HEK293 (cell line): ENCODE measurements around the gene NAT8L.

ENCODE experiments used
- CTCF ChIA-PET: fragments of 350-600 bp; formaldehyde crosslinking; extraction: SDS; loops from one replicate; lab custom pipeline; 2021; ENCODE audit warnings: antibody characterized with exemption; lab: Yijun Ruan, JAX
- POLR2A ChIA-PET: fragments of 300-600 bp; formaldehyde crosslinking; extraction: SDS; loops from one replicate; lab custom pipeline; 2020; ENCODE audit warnings: antibody characterized with exemption, inconsistent platforms; lab: Yijun Ruan, JAX
- H3K27ac ChIP-seq: fragments of 200-500 bp; sonication (Bioruptor generic); 2 replicates; pipeline ENCODE4 v1.5.1; 2014; ENCODE audit warnings: low read depth, low read length, control low read depth, inconsistent platforms; ENCODE audit errors: extremely low read depth
- H3K36me3 ChIP-seq, 2 experiments: fragments of 200-500 bp in 1 of 2; sonication (Bioruptor generic) in 1 of 2; 1 replicate in 1 of 2; 2 replicates in 1 of 2; pipeline ENCODE4 v1.5.1; 2014 to 2017; ENCODE audit warnings: inconsistent platforms in 2 of 2, low read length in 2 of 2; ENCODE audit not compliant: control insufficient read depth in 2 of 2, insufficient read depth in 1 of 2
- H3K4me1 ChIP-seq: fragments of 200-500 bp; sonication (Bioruptor generic); 2 replicates; pipeline ENCODE4 v1.5.1; 2014; ENCODE audit warnings: mild to moderate bottlenecking, low read length, inconsistent platforms; ENCODE audit not compliant: control insufficient read depth, insufficient read depth
- H3K4me3 ChIP-seq: 2 replicates; pipeline ENCODE4 v1.5.1; 2011; ENCODE audit warnings: low read depth, mild to moderate bottlenecking, control low read depth, low read length, moderate library complexity
- H3K9me3 ChIP-seq: fragments of 200-500 bp; sonication (Bioruptor generic); 2 replicates; pipeline ENCODE4 v1.5.1; 2014; ENCODE audit warnings: low read depth, low read length, inconsistent platforms; ENCODE audit not compliant: control insufficient read depth, insufficient read depth
- EGR2 ChIP-seq: fragments of 450-650 bp; formaldehyde crosslinking; IDR thresholded peaks from 2 replicates; pipeline ENCODE4 v1.5.1; 2016; ENCODE audit warnings: low read depth, missing biosample characterization, missing genetic modification characterization
- GLIS1 ChIP-seq: fragments of 450-650 bp; formaldehyde crosslinking; IDR thresholded peaks from 2 replicates; pipeline ENCODE4 v1.5.1; 2016; ENCODE audit warnings: missing biosample characterization, missing genetic modification characterization
- HOXC10 ChIP-seq: sonication (generic); formaldehyde crosslinking; IDR thresholded peaks from 2 replicates; pipeline ENCODE4 v1.8.1; 2023; ENCODE audit warnings: mild to moderate bottlenecking, missing genetic modification reagents
- MZF1 ChIP-seq: fragments of 450-650 bp; formaldehyde crosslinking; IDR thresholded peaks from 2 replicates; pipeline ENCODE4 v1.5.1; 2017; ENCODE audit warnings: missing biosample characterization, missing genetic modification characterization, borderline replicate concordance
- PRDM1 ChIP-seq: fragments of 450-650 bp; formaldehyde crosslinking; IDR thresholded peaks from 2 replicates; pipeline ENCODE4; 2016; ENCODE audit warnings: missing biosample characterization, missing genetic modification characterization
- REPIN1 ChIP-seq: fragments of 450-650 bp; formaldehyde crosslinking; IDR thresholded peaks from 2 replicates; pipeline ENCODE4 v1.5.1; 2017; ENCODE audit warnings: missing biosample characterization, missing genetic modification characterization, low read depth
- REST ChIP-seq: fragments of 450-650 bp; formaldehyde crosslinking; IDR thresholded peaks from 2 replicates; pipeline ENCODE4 v1.5.1; 2016; ENCODE audit warnings: missing biosample characterization, missing genetic modification characterization
- SCRT1 ChIP-seq: fragments of 450-650 bp; formaldehyde crosslinking; IDR thresholded peaks from 2 replicates; pipeline ENCODE4 v1.5.1; 2016; ENCODE audit warnings: missing biosample characterization, missing genetic modification characterization, borderline replicate concordance
- ZBTB17 ChIP-seq: fragments of 450-650 bp; formaldehyde crosslinking; IDR thresholded peaks from 2 replicates; pipeline ENCODE4 v1.5.1; 2016; ENCODE audit warnings: missing biosample characterization, missing genetic modification characterization
- ZBTB49 ChIP-seq: fragments of 450-650 bp; formaldehyde crosslinking; IDR thresholded peaks from 2 replicates; pipeline ENCODE4 v1.5.1; 2016; ENCODE audit warnings: missing biosample characterization, missing genetic modification characterization, low read depth
- ZBTB6 ChIP-seq: fragments of 450-650 bp; formaldehyde crosslinking; IDR thresholded peaks from 2 replicates; pipeline ENCODE4 v1.5.1; 2017; ENCODE audit warnings: missing biosample characterization, missing genetic modification characterization
- ZFHX2 ChIP-seq: fragments of 450-650 bp; formaldehyde crosslinking; conservative IDR thresholded peaks from 2 replicates; pipeline ENCODE4 v1.5.1; 2016; ENCODE audit warnings: missing biosample characterization, missing genetic modification characterization
- ZNF169 ChIP-seq: fragments of 450-650 bp; formaldehyde crosslinking; IDR thresholded peaks from 2 replicates; pipeline ENCODE4 v1.5.1; 2016; ENCODE audit warnings: missing biosample characterization, missing genetic modification characterization
- ZNF223 ChIP-seq: fragments of 450-650 bp; formaldehyde crosslinking; IDR thresholded peaks from 2 replicates; pipeline ENCODE4 v1.5.1; 2016; ENCODE audit warnings: missing biosample characterization, missing genetic modification characterization
- ZNF335 ChIP-seq: fragments of 450-650 bp; formaldehyde crosslinking; conservative IDR thresholded peaks from 2 replicates; pipeline ENCODE4 v1.5.1; 2016; ENCODE audit warnings: missing biosample characterization, missing genetic modification characterization
- ZNF362 ChIP-seq: fragments of 450-650 bp; formaldehyde crosslinking; IDR thresholded peaks from 2 replicates; pipeline ENCODE4 v1.5.1; 2016; ENCODE audit warnings: missing biosample characterization, missing genetic modification characterization
- ZNF488 ChIP-seq: fragments of 450-650 bp; formaldehyde crosslinking; IDR thresholded peaks from 2 replicates; pipeline ENCODE4 v1.5.1; 2016; ENCODE audit warnings: missing biosample characterization, missing genetic modification characterization
- ZNF596 ChIP-seq: fragments of 450-650 bp; IDR thresholded peaks from 2 replicates; pipeline ENCODE4 v1.5.0; 2018; ENCODE audit warnings: missing biosample characterization, mild to moderate bottlenecking, missing genetic modification characterization, moderate library complexity
- ZNF654 ChIP-seq: fragments of 450-650 bp; formaldehyde crosslinking; IDR thresholded peaks from 2 replicates; pipeline ENCODE4 v1.5.1; 2016; ENCODE audit warnings: low read depth, missing biosample characterization, missing genetic modification characterization
- ZNF701 ChIP-seq: fragments of 450-650 bp; formaldehyde crosslinking; IDR thresholded peaks from 2 replicates; pipeline ENCODE4 v1.5.1; 2016; ENCODE audit warnings: missing biosample characterization, missing genetic modification characterization
- ZNF791 ChIP-seq: fragments of 450-650 bp; formaldehyde crosslinking; IDR thresholded peaks from 2 replicates; pipeline ENCODE4 v1.5.1; 2016; ENCODE audit warnings: missing biosample characterization, missing genetic modification characterization
- ZSCAN18 ChIP-seq: fragments of 450-650 bp; formaldehyde crosslinking; IDR thresholded peaks from 2 replicates; pipeline ENCODE4 v1.5.1; 2016; ENCODE audit warnings: missing biosample characterization, missing genetic modification characterization
- ZXDB ChIP-seq: fragments of 450-650 bp; formaldehyde crosslinking; IDR thresholded peaks from 2 replicates; pipeline ENCODE4 v1.5.1; 2016; ENCODE audit warnings: missing biosample characterization, missing genetic modification characterization

The NAT8L gene

GRCh38 chr4:2042947-2043395 is 16.2 kb upstream of the NAT8L start:
- no peaks in the 10 kb centered on the region for H3K9me3 ChIP-seq
- TF ChIP-seq ZNF335 (tag by site-specific recombination), result peak; percentile 61; the same call in 1 of the 2 replicates
- no peak for TF ChIP-seq MZF1 (tag by site-specific recombination)
- TF ChIP-seq GLIS1 (tag by site-specific recombination), result no peak
- TF ChIP-seq ZBTB49 (tag by site-specific recombination), result no peak
- TF ChIP-seq SCRT1 (tag by site-specific recombination), result no peak
- TF ChIP-seq ZNF596, result no peak
- TF ChIP-seq PRDM1 (tag by site-specific recombination), result no peak
- POLR2A ChIA-PET, result no interaction called here
- no peak overlapping the region for H3K4me3 ChIP-seq
- H3K27ac ChIP-seq, result no peak overlapping the region
- peaks cover 0 to 6% of the 10 kb centered on the region in 2 experiments; a peak in 1 of 3 replicates for H3K36me3 ChIP-seq
- CTCF ChIA-PET, result no interaction called here
- no peaks in the 10 kb centered on the region for H3K4me1 ChIP-seq

GRCh38 chr4:2043396-2044118 is 15.6 kb upstream of the NAT8L start:
- H3K9me3 ChIP-seq, result no peaks in the 10 kb centered on the region
- no peak overlapping the region for H3K27ac ChIP-seq
- CTCF ChIA-PET, result interaction anchor here (0.7 kb wide), 1 partner anchor 19 kb away, joined by 3 read pairs; no protein-coding TSS in a partner anchor
- H3K4me1 ChIP-seq, result no peaks in the 10 kb centered on the region
- peaks cover 0 to 6% of the 10 kb centered on the region in 2 experiments; a peak in 1 of 3 replicates for H3K36me3 ChIP-seq
- POLR2A ChIA-PET, result no interaction called here
- H3K4me3 ChIP-seq, result no peak overlapping the region
- no peak for TF ChIP-seq REST (tag by site-specific recombination)
- no peak for TF ChIP-seq ZXDB (tag by site-specific recombination)
- no peak for TF ChIP-seq ZSCAN18 (tag by site-specific recombination)
- no peak for TF ChIP-seq ZNF701 (tag by site-specific recombination)
- no peak for TF ChIP-seq ZNF488 (tag by site-specific recombination)
- TF ChIP-seq ZNF362 (tag by site-specific recombination), result no peak
- no peak for TF ChIP-seq HOXC10 (CRISPR knock-in tag)
- TF ChIP-seq ZNF654 (tag by site-specific recombination), result no peak
- TF ChIP-seq ZNF169, result no peak
- peak; percentile 73 for TF ChIP-seq EGR2
- TF ChIP-seq ZFHX2 (tag by site-specific recombination), result peak; percentile 78
- TF ChIP-seq ZBTB17 (tag by site-specific recombination), result no peak
- no peak for TF ChIP-seq ZNF223 (tag by site-specific recombination)
- TF ChIP-seq ZNF791 (tag by site-specific recombination), result no peak
- TF ChIP-seq ZBTB6, result 0 out of 2 replicates have a peak, but pooled peaks have one; percentile 53
- no peak for TF ChIP-seq REPIN1 (tag by site-specific recombination)
